ENCODE results near the gene RNU4-1. TPM values are rescaled to one million over a fixed set of nuclear protein-coding genes. Genes with fewer than 3 reads are reported as not detected.

Gene RNU4-1
- total RNA-seq, 2 donors from 2014 or later = 2,546 to 2,662 TPM

- DNase-seq = peak; percentile 88 to 96
- intact Hi-C loops (cut with DNase I, micrococcal nuclease) = no loop called here
- peak; percentile 99 for ATAC-seq
These were observed 9.2 kb upstream of the RNU4-1 start, which contains the start of gene SIRT4 for GRCh38 chr12:120301962-120302815. SIRT4 (plus strand) TSS chr12:120302321; CDS start chr12:120303562, 1,241 bp downstream.

GRCh38 chr12:120292411-120292660, 701 bp downstream of the RNU4-1 start:
- peak; percentile 16 for ATAC-seq
- no peak for DNase-seq
- intact Hi-C loops (cut with DNase I, micrococcal nuclease) = no loop called here

- DNase-seq (peak; percentile 44 to 50), ATAC-seq (peak; percentile 41)
- intact Hi-C loops (cut with DNase I, micrococcal nuclease) = no loop called here
These were observed 2.3 kb downstream of the RNU4-1 start for GRCh38 chr12:120290609-120291305.

- DNase-seq (no peak), ATAC-seq (no peak)
- intact Hi-C loops (cut with DNase I, micrococcal nuclease) = no loop called here
These were observed 5.5 kb downstream of the RNU4-1 start for GRCh38 chr12:120287491-120287890.

GRCh38 chr12:120286768-120287490, 6.1 kb downstream of the RNU4-1 start:
- intact Hi-C loops (cut with DNase I, micrococcal nuclease) = no loop called here
- ATAC-seq (no peak), DNase-seq (no peak)

GRCh38 chr12:120284381-120284780, 8.7 kb downstream of the RNU4-1 start:
- intact Hi-C loops (cut with DNase I, micrococcal nuclease) = no loop called here
- no peak for ATAC-seq
- DNase-seq = no peak

- DNase-seq (no peak), ATAC-seq (no peak)
- intact Hi-C loops (cut with DNase I, micrococcal nuclease) = no loop called here
These were observed 9.7 kb downstream of the RNU4-1 start for GRCh38 chr12:120283318-120283717.

GRCh38 chr12:120278137-120279069, 14.6 kb downstream of the RNU4-1 start:
- DNase-seq = no peak
- intact Hi-C loops (cut with DNase I, micrococcal nuclease) = no loop called here
- ATAC-seq = no peak

GRCh38 chr12:120276734-120277133, 16.3 kb downstream of the RNU4-1 start:
- ATAC-seq (no peak), DNase-seq (no peak)
- intact Hi-C loops (cut with DNase I, micrococcal nuclease) = no loop called here

GRCh38 chr12:120267736-120268135, 25.3 kb downstream of the RNU4-1 start:
- intact Hi-C loops (cut with DNase I, micrococcal nuclease) = loop anchor here (2.0 to 5.0 kb wide), 2 partner anchors 40 to 41 kb away; no protein-coding TSS in a partner anchor
- DNase-seq (no peak), ATAC-seq (peak; percentile 73)

GRCh38 chr12:120266180-120266870, 26.7 kb downstream of the RNU4-1 start:
- intact Hi-C loops (cut with DNase I, micrococcal nuclease) = loop anchor here (2.0 to 5.0 kb wide), 2 partner anchors 39 to 40 kb away; no protein-coding TSS in a partner anchor
- ATAC-seq (no peak), DNase-seq (no peak)

- ATAC-seq = peak; percentile 84
- DNase-seq = peak; percentile 79 to 91
- intact Hi-C loops (cut with DNase I, micrococcal nuclease) = loop anchor here (2.0 to 5.0 kb wide), 2 partner anchors 38 to 39 kb away; no protein-coding TSS in a partner anchor
These were observed 27.4 kb downstream of the RNU4-1 start, which contains the start of gene PXN for GRCh38 chr12:120265473-120266179. PXN (minus strand) TSS chr12:120265730; CDS start chr12:120265629, 101 bp downstream.

- ATAC-seq (no peak), DNase-seq (peak in 1 of 2 donors; percentile 38)
- intact Hi-C loops (cut with DNase I, micrococcal nuclease) = loop anchor here in 1 of 2 donors (5.0 kb wide), 1 partner anchor 38 kb away; no protein-coding TSS in a partner anchor
These were observed 28.0 kb downstream of the RNU4-1 start for GRCh38 chr12:120264904-120265472.

- intact Hi-C loops (cut with DNase I, micrococcal nuclease) = no loop called here
- ATAC-seq (no peak), DNase-seq (no peak)
These were observed 28.7 kb downstream of the RNU4-1 start for GRCh38 chr12:120264086-120264903.

GRCh38 chr12:120263748-120264085, 29.3 kb downstream of the RNU4-1 start:
- DNase-seq (no peak), ATAC-seq (no peak)
- intact Hi-C loops (cut with DNase I, micrococcal nuclease) = no loop called here
